T47D (cell line): ENCODE measurements around the gene ZNF385B.

ENCODE experiments used
- DNase-seq, 2 experiments: peaks; one replicate each; pipeline versions ENCODE4 v3.0.0 to v3.0.0-alpha.2; 2011 to 2012; ENCODE audit warnings: low read depth in 1 of 2, low spot score in 1 of 2
- JUND ChIP-seq: IDR thresholded peaks from 2 replicates; pipeline ENCODE4 v1.6.1; 2012; ENCODE audit warnings: low read depth
- in situ Hi-C: cut with HindIII; loops from 2 replicates; pipeline ENCODE4 v1.10.0; 2016; ENCODE audit warnings: low sequenced_read_pairs, low pct_unique_long_range_greater_than_20kb

Gene ZNF385B

DNA sequence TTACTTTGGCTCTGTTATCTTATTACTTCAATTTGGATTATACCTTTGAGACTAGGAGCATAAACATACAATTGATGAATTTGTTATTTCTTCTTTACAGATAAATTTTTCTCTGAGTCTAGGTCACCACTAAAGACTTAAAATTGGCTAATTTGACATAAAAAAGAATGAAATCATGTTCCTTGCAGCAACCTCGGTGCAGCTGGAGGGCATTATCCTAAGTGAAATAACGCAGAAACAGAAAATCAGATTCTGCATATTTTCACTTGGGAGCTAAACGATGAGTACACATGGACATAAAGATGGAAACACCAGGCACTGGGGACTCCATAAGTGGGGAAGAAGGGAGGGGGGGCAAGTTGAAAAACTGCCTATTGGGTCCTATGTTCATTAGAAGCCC is 424.0 kb downstream of the ZNF385B start:
- DNase-seq = no peak
- in situ Hi-C loops = no loop called here
- TF ChIP-seq JUND = no peak

DNA sequence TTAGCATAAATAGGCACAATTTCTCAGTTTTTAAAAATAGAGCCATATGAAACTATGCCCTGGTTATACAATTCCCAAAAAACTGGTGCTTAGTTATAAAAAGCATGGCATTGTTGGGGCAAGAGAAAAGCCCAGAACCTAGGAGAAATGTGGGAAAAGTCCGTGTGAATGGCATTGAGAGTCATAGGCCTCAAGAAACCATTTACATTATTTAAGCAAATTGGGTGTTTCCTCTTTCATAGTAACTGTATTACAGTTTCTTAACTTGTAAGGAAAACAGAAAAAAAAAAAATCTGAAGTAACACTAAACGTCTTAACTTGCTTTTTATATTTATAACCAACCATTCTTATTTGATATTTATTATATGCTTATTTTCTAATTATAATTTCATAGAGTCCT is 425.8 kb downstream of the ZNF385B start:
- in situ Hi-C loops = no loop called here
- TF ChIP-seq JUND = no peak

DNA sequence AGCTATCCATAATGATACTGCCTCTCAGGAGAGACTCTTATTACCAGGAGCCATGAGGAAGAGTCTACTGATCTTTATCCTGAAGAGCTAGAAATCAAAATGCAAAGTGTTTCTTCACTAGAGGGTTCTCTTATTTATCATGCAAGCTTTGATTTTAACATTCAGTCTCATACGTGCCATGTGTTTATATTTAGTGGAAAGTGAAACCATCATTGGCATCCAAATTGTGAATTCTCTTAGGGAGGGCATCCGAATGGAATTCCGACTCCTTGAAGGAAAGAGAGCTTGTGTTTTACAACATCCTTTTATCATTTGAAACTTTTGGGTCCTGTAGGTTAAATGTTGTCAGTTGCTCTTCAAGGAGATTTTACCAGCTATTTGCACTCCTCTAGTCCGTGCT is 426.4 kb downstream of the ZNF385B start:
- DNase-seq = no peak
- in situ Hi-C loops = no loop called here

More for the DNA sequence above, 425.8 kb downstream of the ZNF385B start:
- DNase-seq = no peak

DNA sequence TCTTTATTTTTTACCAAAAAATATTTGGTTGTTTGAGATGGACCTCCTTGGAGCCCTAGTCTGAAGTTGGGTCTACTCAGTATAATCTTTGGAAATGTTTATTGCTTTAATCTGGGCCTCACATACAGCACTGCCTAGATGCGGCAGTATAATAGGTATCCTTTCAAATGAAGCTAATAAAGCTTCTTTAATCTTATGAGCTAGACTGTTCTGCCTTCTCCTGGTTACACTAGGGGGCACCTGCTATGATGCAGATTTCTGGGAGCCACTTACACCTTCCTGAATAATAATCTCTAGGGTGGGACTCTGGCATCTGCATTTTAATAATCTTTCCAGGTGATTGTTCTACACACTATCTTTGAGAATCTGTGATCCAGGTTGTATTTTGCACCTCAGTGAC is 427.1 kb downstream of the ZNF385B start:
- in situ Hi-C loops = no loop called here
- DNase-seq = no peak
- no peak for TF ChIP-seq JUND

More for the DNA sequence above, 426.4 kb downstream of the ZNF385B start:
- no peak for TF ChIP-seq JUND

DNA sequence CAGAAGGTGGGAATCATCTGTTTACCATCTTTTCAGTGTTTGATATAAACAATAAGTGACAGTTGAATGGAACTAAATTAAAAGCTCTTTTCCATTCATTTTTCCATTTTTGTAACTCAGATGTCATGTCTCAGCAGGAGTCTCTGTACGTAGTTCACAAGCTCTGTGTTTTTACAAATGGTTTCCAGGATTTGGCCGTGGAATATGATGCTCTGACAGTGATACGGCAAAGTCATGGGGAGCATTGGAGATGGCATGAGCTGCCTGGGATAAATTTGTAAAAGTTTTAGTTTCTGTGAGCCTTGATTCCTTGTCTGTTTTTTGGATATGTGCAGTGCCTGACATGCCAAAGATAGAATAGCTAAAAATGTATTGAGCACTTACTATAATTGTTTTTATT is 428.7 kb downstream of the ZNF385B start:
- in situ Hi-C loops = no loop called here
- TF ChIP-seq JUND = no peak
- DNase-seq = no peak

DNA sequence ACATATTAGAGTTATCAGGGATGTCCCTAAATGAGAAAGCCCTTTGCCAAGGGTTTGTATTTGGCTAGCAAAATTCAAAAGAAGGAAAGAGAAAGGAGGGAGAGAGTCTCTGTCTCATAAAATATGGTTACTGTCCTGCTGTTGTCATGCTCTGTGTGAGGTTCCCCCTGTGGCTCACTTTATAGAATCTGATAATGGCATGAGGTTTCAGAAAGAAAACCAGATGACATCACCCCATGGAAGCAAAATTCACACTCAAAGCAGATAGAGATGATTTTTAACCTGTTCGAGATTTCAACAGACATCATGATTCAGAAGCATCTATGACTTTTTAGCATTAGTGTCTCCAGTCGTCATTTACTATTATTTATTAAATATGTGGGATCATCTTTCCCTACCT is 431.8 kb downstream of the ZNF385B start:
- DNase-seq = no peak

DNA sequence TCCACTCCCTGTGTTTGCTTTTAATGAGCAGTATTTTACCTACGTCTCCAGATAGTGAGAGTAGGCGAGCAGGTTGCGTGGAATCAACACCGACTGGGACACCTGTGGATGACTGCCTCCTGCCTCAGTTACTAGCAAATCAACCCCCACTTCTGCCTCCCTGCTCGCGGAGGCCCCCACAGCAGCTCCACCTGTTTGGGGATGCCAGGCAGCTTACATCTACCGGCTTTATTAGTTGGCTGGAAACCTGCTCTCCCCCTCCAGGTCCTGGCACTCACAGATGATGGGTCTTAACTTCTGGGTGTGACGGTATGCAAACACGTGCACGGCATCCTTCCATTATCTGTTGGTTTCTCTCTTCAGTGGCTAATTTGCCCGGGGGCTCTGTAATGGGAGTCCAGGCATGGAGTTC is 432.3 kb downstream of the ZNF385B start:
- no peak for TF ChIP-seq JUND
- in situ Hi-C loops = no loop called here
- DNase-seq = no peak

More for the DNA sequence above, 431.8 kb downstream of the ZNF385B start:
- in situ Hi-C loops = no loop called here
- no peak for TF ChIP-seq JUND

DNA sequence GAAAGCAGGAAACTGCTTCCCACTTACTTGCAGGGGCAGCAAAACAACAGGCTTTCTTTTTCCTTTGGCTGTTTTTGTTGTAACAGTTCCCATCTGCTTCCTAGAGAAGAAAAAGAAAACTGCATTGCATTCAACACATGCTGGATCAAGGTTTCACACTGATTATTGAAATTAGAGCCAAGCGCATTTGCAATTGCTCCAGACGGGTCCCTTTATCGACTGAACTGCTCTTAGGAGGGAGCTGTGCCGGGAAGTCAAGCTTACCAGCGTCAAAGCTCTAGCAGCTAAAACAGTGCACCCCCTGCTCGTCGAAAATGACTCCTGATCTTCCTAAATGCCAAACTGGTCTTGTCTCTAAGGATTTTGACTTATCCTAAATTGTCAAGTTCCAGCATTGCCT is 432.8 kb downstream of the ZNF385B start:
- no peak for DNase-seq
- in situ Hi-C loops = no loop called here
- TF ChIP-seq JUND = no peak

DNA sequence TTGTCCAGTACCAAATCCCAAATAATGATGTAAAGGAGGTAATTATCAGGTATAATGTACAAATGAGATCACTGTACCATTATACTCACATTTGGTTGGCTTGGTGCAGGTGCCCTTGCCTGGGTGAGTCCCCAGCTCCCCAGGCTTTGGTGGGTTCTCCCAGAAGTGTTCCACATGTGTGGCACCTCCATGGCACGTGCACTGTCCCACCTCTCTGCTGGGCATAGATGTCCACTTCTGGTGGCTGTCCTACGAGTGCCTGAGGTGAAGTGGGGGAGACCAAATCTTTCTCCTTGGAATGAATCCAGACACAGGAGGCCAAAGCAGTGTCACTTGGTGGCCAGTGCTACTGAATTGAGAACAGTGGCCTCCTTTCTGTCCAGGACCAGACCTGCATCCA is 434.3 kb downstream of the ZNF385B start:
- in situ Hi-C loops = no loop called here
- no peak for TF ChIP-seq JUND
- no peak for DNase-seq

DNA sequence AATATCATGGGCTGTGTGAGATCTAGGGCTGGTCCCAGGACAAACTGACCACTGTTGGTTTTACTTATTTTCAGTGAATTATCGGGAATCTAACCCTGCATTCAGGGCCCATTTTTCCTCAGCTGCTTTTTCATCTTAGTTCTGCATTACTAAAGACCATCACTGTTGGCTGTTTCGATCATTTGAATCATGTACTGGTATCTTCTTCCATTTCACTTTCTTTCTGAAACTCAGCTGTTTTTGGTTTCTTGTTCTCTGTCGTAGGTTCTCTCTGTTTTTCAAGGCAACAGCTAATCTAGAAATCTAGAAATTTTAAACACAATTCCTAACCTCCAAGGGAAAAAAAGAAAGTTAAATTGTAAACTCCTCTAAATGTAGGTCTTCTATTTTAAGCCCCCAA is 436.8 kb downstream of the ZNF385B start:
- no peak for TF ChIP-seq JUND
- in situ Hi-C loops = no loop called here
- no peak for DNase-seq

DNA sequence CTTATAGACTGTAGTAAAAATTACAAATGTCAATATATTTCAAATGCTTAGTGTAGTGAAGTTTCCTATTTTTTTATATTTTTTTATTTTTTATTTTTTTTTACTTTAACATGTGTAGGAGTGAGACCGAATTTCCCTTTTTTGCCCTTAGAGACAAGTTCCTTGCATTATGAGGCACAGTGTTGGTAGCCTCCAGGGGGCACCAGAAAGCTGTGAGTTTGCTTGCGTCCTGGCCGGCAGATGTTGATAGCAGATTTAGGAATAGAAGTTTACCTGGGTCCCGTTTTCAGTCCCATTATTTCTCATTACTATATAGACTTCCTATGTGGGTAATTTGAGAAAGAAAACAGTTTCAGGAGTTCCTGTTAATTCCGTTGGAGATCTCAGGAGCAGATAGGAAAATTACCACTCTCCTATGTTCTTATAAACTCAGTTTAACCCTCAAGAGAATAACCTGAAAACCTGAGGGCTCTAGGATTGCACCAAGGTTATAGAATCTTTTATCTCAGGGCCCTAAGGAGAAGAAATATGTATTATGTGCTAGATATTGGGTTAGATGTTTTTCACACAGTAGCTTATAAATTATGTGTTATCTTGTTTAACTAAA is 439.3 kb downstream of the ZNF385B start:
- in situ Hi-C loops = no loop called here
- DNase-seq = peak; percentile 2 to 63
- TF ChIP-seq JUND = no peak

DNA sequence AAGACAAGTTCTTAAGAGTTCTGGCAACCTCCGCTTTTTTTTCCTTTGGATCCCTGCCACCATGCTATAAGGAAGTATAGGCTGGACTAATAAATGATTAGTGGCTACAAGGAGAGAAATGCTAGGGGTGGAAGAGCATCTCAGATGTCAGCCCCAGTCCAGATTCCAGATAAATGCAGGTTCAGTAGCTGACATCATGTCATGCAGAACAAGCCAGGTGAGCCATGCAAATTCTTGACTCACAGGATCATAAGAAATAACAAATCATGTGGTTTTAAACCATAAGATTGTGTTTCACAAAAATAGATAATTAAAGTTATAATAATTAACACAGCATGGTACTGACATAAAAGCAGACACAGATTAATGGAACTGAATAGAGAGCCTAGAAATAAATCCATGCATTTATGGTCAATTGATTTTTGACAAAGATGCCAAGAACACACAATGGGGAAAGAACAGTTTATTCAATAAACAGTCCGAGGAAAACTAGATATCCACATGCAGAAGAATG is 443.9 kb downstream of the ZNF385B start:
- no peak for DNase-seq
- in situ Hi-C loops = no loop called here

DNA sequence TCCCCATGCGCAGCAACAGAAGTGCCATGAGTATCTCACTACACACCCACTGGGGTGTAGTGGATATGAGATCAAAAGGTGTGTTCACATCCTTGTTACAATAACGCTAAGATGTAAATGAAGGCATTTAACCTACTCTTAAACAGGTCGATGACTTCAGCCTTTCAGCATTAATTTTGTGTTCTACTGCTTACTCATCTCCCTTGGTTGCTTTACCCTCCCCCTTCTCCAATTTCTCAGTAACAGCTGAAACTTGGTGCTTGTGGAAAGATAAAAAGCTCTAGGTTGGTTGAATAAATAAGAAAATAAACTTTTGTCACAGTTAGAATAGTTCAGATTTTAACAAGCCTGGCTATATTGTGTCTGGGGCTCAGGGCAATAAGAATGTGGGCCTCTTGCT is 449.3 kb downstream of the ZNF385B start:
- no peak for TF ChIP-seq JUND
- DNase-seq = no peak
- in situ Hi-C loops = no loop called here

More for the DNA sequence above, 443.9 kb downstream of the ZNF385B start:
- TF ChIP-seq JUND = no peak
